Rectal smooth muscle tissue (tissue), 1 donor: ENCODE measurements around the gene ZNF280D.

Experiments
- H3K27ac ChIP-seq: one replicate; pipeline ENCODE4 v1.7.0; 2013; ENCODE audit warnings: low read depth, low read length, inconsistent platforms
- H3K27me3 ChIP-seq: one replicate; pipeline ENCODE4 v1.7.0; 2013; ENCODE audit warnings: low read length; ENCODE audit not compliant: control insufficient read depth, insufficient read depth
- H3K36me3 ChIP-seq: one replicate; pipeline ENCODE4 v1.7.0; 2013; ENCODE audit warnings: low read length; ENCODE audit not compliant: control insufficient read depth, insufficient read depth
- H3K4me1 ChIP-seq: one replicate; pipeline ENCODE4 v1.7.0; 2013; ENCODE audit warnings: low read length; ENCODE audit not compliant: control insufficient read depth, insufficient read depth
- H3K4me3 ChIP-seq: one replicate; pipeline ENCODE4 v1.7.0; 2013; ENCODE audit warnings: low read length
- H3K9ac ChIP-seq: one replicate; pipeline ENCODE4 v1.7.0; 2013; ENCODE audit warnings: low read length

The ZNF280D gene

GRCh38 chr15:56739964-56740640 lies 6.8 kb upstream of the ZNF280D start:
- Histone ChIP-seq H3K36me3 (no peaks in the 10 kb centered on the region), H3K4me3 (no peak overlapping the region), H3K4me1 (peaks cover 8% of the 10 kb centered on the region), H3K9ac (no peak overlapping the region), H3K27me3 (no peaks in the 10 kb centered on the region), H3K27ac (no peak overlapping the region)

GRCh38 chr15:56739474-56739873 lies 6.2 kb upstream of the ZNF280D start:
- Histone ChIP-seq H3K4me3 (no peak overlapping the region), H3K9ac (no peak overlapping the region), H3K36me3 (no peaks in the 10 kb centered on the region), H3K27me3 (no peaks in the 10 kb centered on the region), H3K27ac (no peak overlapping the region), H3K4me1 (peaks cover 8% of the 10 kb centered on the region)

GRCh38 chr15:56737791-56738190 lies 4.5 kb upstream of the ZNF280D start:
- Histone ChIP-seq H3K4me1 (peaks cover 11% of the 10 kb centered on the region), H3K36me3 (no peaks in the 10 kb centered on the region), H3K4me3 (no peak overlapping the region), H3K9ac (no peak overlapping the region), H3K27ac (no peak overlapping the region), H3K27me3 (no peaks in the 10 kb centered on the region)

GRCh38 chr15:56736881-56737707 lies 3.8 kb upstream of the ZNF280D start:
- H3K4me3 ChIP-seq, result no peak overlapping the region
- H3K4me1 ChIP-seq, result peaks cover 14% of the 10 kb centered on the region
- H3K36me3 ChIP-seq, result no peaks in the 10 kb centered on the region
- peak overlapping the region; percentile 57 for H3K27ac ChIP-seq
- no peak overlapping the region for H3K9ac ChIP-seq
- H3K27me3 ChIP-seq, result no peaks in the 10 kb centered on the region

- Histone ChIP-seq H3K4me1 (peaks cover 22% of the 10 kb centered on the region), H3K36me3 (no peaks in the 10 kb centered on the region), H3K27me3 (no peaks in the 10 kb centered on the region), H3K27ac (peak overlapping the region; percentile 57), H3K9ac (no peak overlapping the region), H3K4me3 (no peak overlapping the region)
Observed at GRCh38 chr15:56736308-56736707, 3.0 kb upstream of the ZNF280D start.

GRCh38 chr15:56735589-56735988 lies 2.3 kb upstream of the ZNF280D start:
- Histone ChIP-seq H3K36me3 (no peaks in the 10 kb centered on the region), H3K9ac (no peak overlapping the region), H3K4me1 (peaks cover 26% of the 10 kb centered on the region), H3K27me3 (no peaks in the 10 kb centered on the region), H3K4me3 (no peak overlapping the region), H3K27ac (peak overlapping the region; percentile 50)

GRCh38 chr15:56734013-56734635 lies 815 bp upstream of the ZNF280D start:
- peak overlapping the region; percentile 91 for H3K4me3 ChIP-seq
- H3K36me3 ChIP-seq, result no peaks in the 10 kb centered on the region
- peaks cover 36% of the 10 kb centered on the region for H3K4me1 ChIP-seq
- no peaks in the 10 kb centered on the region for H3K27me3 ChIP-seq
- H3K27ac ChIP-seq, result peak overlapping the region; percentile 96
- no peak overlapping the region for H3K9ac ChIP-seq

- Histone ChIP-seq H3K4me3 (peak overlapping the region; percentile 91), H3K9ac (peak overlapping the region; percentile 92), H3K27ac (peak overlapping the region; percentile 96), H3K27me3 (no peaks in the 10 kb centered on the region), H3K4me1 (peaks cover 36% of the 10 kb centered on the region), H3K36me3 (no peaks in the 10 kb centered on the region)
Observed at GRCh38 chr15:56732886-56733135, 498 bp downstream of the ZNF280D start.

- Histone ChIP-seq H3K4me3 (peak overlapping the region; percentile 91), H3K4me1 (peaks cover 32% of the 10 kb centered on the region), H3K9ac (peak overlapping the region; percentile 92), H3K27me3 (no peaks in the 10 kb centered on the region), H3K27ac (peak overlapping the region; percentile 96), H3K36me3 (no peaks in the 10 kb centered on the region)
Observed at GRCh38 chr15:56732135-56732885, 999 bp downstream of the ZNF280D start.

GRCh38 chr15:56731548-56731947 lies 1.8 kb downstream of the ZNF280D start:
- no peak overlapping the region for H3K9ac ChIP-seq
- H3K36me3 ChIP-seq, result no peaks in the 10 kb centered on the region
- H3K4me3 ChIP-seq, result peak overlapping the region; percentile 91
- no peaks in the 10 kb centered on the region for H3K27me3 ChIP-seq
- peak overlapping the region; percentile 96 for H3K27ac ChIP-seq
- H3K4me1 ChIP-seq, result peaks cover 30% of the 10 kb centered on the region

GRCh38 chr15:56729561-56729960 lies 3.7 kb downstream of the ZNF280D start:
- Histone ChIP-seq H3K9ac (no peak overlapping the region), H3K36me3 (no peaks in the 10 kb centered on the region), H3K4me1 (peaks cover 30% of the 10 kb centered on the region), H3K27me3 (no peaks in the 10 kb centered on the region), H3K4me3 (no peak overlapping the region), H3K27ac (no peak overlapping the region)

- Histone ChIP-seq H3K9ac (no peak overlapping the region), H3K4me3 (no peak overlapping the region), H3K4me1 (peaks cover 15% of the 10 kb centered on the region), H3K36me3 (no peaks in the 10 kb centered on the region), H3K27ac (no peak overlapping the region), H3K27me3 (no peaks in the 10 kb centered on the region)
Observed at GRCh38 chr15:56725386-56725785, 7.9 kb downstream of the ZNF280D start.
